Kidney epithelial cell (primary cell): Measurements from ENCODE around the gene GSPT1. TPM values are rescaled to one million over a fixed set of nuclear protein-coding genes. Genes with fewer than 3 reads are reported as not detected.
"Not testable (repeated sequence)": the region's sequence is repeated elsewhere in the genome, so short reads cannot be mapped to it uniquely, and the experiment has no call there.

Experiments used
- DNase-seq: peaks from one replicate; pipeline ENCODE4 v3.0.0-alpha.2; 2010; ENCODE audit warnings: low read depth
- H3K27me3 ChIP-seq: 2 replicates; pipeline ENCODE4 v1.6.0; 2011; ENCODE audit warnings: low read length; ENCODE audit not compliant: control insufficient read depth, insufficient read depth
- H3K36me3 ChIP-seq: 2 replicates; pipeline ENCODE4 v1.5.1; 2011; ENCODE audit warnings: low read length; ENCODE audit not compliant: control insufficient read depth, insufficient read depth
- H3K4me3 ChIP-seq: 2 replicates; pipeline ENCODE4 v1.5.1; 2011; ENCODE audit warnings: low read depth, mild to moderate bottlenecking, control low read depth, low read length
- total RNA-seq: library from RNA; depleted of rRNA; stranded (reverse); fragments of >200 nt; gene quantifications from 2 replicates; pipeline ENCODE4 v1.2.3, GENCODE V29; 2015
- TF ChIP-seq, protein P1 (sequence below): IDR thresholded peaks from 2 replicates; pipeline ENCODE4 v1.5.1; 2011; ENCODE audit warnings: mild to moderate bottlenecking, moderate library complexity, low read length, control low read depth, inconsistent platforms; ENCODE audit not compliant: insufficient read depth, poor library complexity, severe bottlenecking

Gene GSPT1
- 87.2 and 93.7 TPM in 2 replicates for total RNA-seq

DNA sequence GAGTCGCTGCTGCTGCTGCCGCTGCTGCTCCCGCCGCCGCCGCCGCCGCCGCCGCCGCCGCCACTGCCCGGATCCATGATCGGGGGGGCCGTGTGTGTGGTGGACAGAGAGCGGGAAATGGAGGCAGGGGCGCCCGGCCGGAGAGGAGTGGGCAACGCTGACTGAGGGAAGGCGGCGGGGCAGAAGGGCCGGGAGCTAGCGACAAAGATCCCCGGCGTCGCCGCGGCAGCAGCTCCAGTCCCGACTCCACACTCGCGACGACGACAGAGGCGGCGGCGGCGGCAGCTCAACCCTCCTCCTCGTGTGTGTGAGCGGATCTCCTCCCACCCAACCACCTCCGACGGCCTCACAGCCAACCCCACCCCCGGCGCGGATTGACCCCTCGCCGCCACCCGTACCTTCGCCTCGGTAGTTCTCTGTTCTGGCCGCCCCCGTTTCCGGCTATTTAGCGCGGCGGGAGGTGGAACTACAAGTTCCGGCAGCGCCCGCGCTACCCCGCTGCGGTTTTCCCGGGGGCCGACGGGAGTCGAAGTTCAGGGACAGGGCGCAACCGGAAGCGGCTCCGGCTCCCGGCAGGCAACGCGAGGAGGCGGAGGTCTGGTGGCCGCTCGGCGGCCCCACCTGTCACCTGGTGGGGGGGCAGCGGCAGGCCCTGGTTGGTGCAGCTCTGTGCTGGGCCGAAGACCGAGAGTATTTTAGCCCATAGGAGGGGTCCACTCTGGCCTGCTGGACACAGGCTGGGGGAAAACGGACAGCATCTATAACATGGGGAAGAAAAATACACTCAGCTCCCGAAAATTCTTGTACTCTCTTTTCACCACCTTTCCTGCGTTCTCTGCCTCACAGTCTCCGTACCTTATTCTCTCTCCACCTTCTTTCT lies at the start of gene GSPT1:
Gene GSPT1 (minus strand): TSS at position 313 of the 880 bp plus-strand sequence. CDS start 236 bp downstream, at position 77.
- DNase-seq, result peak; percentile 77
- Histone ChIP-seq H3K27me3 (no peaks in the 10 kb centered on the region), H3K4me3 (peak within 1 kb of the TSS; percentile 91), H3K36me3 (no peaks in the 10 kb centered on the region)
- TF ChIP-seq, protein P1, sequence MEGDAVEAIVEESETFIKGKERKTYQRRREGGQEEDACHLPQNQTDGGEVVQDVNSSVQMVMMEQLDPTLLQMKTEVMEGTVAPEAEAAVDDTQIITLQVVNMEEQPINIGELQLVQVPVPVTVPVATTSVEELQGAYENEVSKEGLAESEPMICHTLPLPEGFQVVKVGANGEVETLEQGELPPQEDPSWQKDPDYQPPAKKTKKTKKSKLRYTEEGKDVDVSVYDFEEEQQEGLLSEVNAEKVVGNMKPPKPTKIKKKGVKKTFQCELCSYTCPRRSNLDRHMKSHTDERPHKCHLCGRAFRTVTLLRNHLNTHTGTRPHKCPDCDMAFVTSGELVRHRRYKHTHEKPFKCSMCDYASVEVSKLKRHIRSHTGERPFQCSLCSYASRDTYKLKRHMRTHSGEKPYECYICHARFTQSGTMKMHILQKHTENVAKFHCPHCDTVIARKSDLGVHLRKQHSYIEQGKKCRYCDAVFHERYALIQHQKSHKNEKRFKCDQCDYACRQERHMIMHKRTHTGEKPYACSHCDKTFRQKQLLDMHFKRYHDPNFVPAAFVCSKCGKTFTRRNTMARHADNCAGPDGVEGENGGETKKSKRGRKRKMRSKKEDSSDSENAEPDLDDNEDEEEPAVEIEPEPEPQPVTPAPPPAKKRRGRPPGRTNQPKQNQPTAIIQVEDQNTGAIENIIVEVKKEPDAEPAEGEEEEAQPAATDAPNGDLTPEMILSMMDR, result no peak

DNA sequence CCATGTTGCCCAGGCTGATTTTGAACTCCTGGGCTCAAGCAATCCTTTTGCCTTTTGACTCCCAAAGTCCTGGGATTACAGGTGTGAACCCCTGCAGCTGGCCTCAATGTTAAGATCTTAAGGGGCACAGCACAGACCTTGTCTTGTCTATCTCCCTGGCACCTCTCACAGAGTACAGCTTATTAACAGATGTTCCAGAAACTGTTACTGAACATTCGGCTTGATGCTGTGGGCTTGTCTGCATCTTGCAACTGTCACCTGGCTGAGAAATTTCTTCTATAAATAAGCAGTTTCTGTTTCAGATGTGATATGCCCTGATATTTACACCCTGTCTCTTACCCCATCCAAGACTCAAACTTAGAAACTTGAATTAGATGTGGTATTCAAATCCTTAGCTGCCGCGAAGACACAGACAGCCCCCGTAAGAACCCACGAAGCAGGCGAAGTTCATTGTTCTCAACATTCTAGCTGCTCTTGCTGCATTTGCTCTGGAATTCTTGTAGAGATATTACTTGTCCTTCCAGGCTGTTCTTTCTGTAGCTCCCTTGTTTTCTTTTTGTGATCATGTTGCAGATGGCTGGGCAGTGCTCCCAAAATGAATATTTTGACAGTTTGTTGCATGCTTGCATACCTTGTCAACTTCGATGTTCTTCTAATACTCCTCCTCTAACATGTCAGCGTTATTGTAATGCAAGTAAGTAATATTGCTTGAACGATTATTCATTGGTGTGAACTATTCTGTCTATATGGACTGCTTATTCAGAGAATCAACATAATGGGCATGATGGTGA lies 49.2 kb upstream of the GSPT1 start, which contains the start of gene TNFRSF17:
Gene TNFRSF17 (plus strand): TSS at position 450 of the 791 bp plus-strand sequence. CDS start 115 bp downstream, at position 565.
- DNase-seq, result no peak
- H3K36me3 ChIP-seq, result no peaks in the 10 kb centered on the region
- no peaks in the 10 kb centered on the region for H3K27me3 ChIP-seq
- TF ChIP-seq, protein P1, result no peak
- H3K4me3 ChIP-seq, result no peak within 1 kb of the TSS

GRCh38 chr16:11963706-11964105 lies 48.0 kb upstream of the GSPT1 start:
- DNase-seq, result no peak
- Histone ChIP-seq H3K4me3 (no peak overlapping the region), H3K27me3 (no peaks in the 10 kb centered on the region), H3K36me3 (no peaks in the 10 kb centered on the region)
- TF ChIP-seq, protein P1, result no peak

DNA sequence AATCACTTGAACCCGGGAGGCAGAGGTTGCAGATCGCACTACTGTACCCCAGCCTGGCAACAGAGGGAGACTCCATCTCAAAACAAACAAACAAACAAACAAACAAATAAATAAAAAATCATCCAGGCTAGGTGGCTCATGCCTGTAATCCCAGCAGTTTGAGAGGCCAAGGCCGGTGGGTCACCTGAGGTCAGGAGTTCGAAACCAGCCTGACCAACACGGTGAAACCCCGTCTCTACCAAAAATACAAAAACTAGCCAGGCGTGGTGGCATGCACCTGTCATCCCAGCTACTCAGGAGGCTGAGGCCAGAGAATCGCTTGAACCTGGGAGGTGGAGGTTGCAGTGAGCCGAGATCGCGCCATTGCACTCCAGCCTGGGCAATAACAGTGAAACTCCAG lies 47.2 kb upstream of the GSPT1 start:
- not testable (repeated sequence) for H3K4me3 ChIP-seq, H3K27me3 ChIP-seq, DNase-seq, H3K36me3 ChIP-seq

GRCh38 chr16:11962457-11962856 lies 46.7 kb upstream of the GSPT1 start:
- not testable (repeated sequence) for H3K4me3 ChIP-seq, H3K36me3 ChIP-seq, H3K27me3 ChIP-seq, DNase-seq

GRCh38 chr16:11957591-11958395 lies 42.0 kb upstream of the GSPT1 start:
- TF ChIP-seq, protein P1, result no peak
- Histone ChIP-seq H3K36me3 (no peaks in the 10 kb centered on the region), H3K4me3 (no peak overlapping the region), H3K27me3 (no peaks in the 10 kb centered on the region)
- no peak for DNase-seq
